ENCODE measurements around the gene PRRG2. TPM values are rescaled to one million over a fixed set of nuclear protein-coding genes. Genes with fewer than 3 reads are reported as not detected.
A peak's percentile ranks its signal among the peaks of the same experiment; 100 is the strongest.

The PRRG2 gene
- total and polyA plus RNA-seq, 2 of the 13 experiments (the other 11 are each of a cell fraction or from before 2014, with no cell fraction given): 0.66 to 0.82 TPM

DNA sequence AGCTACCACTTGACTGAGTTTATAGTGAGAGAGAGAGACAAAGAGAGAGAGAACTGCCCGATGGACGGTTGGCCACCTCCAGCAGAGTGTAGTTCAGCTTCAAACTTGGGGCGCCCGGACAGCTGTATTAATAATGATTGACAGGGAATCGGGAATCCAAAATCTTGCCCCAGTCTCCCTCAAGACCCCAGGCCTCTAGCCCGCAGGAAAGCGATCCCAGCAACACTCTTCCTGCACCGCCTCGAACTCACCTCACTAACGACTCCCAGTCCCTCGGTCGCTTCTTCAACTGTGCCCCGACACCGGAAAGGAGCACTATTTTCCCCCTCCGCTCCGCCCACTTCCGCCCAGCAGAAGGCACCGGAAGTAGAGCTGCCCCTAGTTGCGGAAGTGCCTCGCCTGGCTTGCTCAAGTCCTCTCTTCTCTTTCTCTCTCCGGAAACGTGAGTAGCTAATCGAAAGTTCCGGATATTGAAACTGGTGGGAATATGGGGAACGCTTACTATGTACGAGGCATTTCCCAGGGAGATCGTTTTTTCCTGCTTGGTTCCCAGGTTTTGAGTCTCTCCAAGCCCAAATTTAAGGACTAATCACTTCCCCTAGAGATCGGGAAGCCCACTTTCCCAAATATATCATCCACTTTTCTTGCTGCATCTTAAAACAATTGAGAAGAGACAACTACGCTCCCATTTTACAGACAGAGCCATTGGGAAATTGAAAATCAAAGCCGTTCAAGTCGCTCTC, 681 bp upstream of the PRRG2 start, which contains the start of gene NOSIP (continued):
- TF ChIP-seq HDAC2 (CRISPR knock-in tag; IDR thresholded peaks at IDR 0.05) (peak; percentile 84), TP53 (CRISPR knock-in tag; conservative IDR thresholded peaks at IDR 0.05) (peak; percentile 42; the same call in 1 of the 2 replicates), ZNF670 (CRISPR knock-in tag; IDR thresholded peaks at IDR 0.05; ENCODE audit: borderline replicate concordance) (peak; percentile 81; the same call in 1 of the 2 replicates), SATB2 (CRISPR knock-in tag; IDR thresholded peaks at IDR 0.05) (0 out of 2 replicates have a peak, but pooled peaks have one; percentile 50), TOPORS (CRISPR knock-in tag; IDR thresholded peaks at IDR 0.05) (no peak; the same call in none of the 2 replicates), ETV6 (CRISPR knock-in tag; conservative IDR thresholded peaks at IDR 0.05) (0 out of 2 replicates have a peak, but pooled peaks have one; percentile 48), HIVEP1 (CRISPR knock-in tag; IDR thresholded peaks at IDR 0.05) (no peak), PCBP2 (optimal IDR thresholded peaks at IDR 0.05; ENCODE audit: low read depth, low read length, poor library complexity, severe bottlenecking) (no peak), YY1 (IDR thresholded peaks at IDR 0.05; ENCODE audit: insufficient read depth, insufficient replicate concordance, low read depth, low read length) (peak; percentile 72), AKAP8 (CRISPR knock-in tag; IDR thresholded peaks at IDR 0.05) (no peak), RNF2 (conservative IDR thresholded peaks at IDR 0.05; ENCODE audit: low read depth) (no peak), KLF9 (CRISPR knock-in tag; IDR thresholded peaks at IDR 0.05; ENCODE audit: low read depth) (peak; percentile 73; the same call in 1 of the 2 replicates), MIXL1 (CRISPR knock-in tag; IDR thresholded peaks at IDR 0.05) (peak; percentile 93), KAT8 (CRISPR knock-in tag; IDR thresholded peaks at IDR 0.05) (peak; percentile 97)
- TF ChIP-seq, protein P1, sequence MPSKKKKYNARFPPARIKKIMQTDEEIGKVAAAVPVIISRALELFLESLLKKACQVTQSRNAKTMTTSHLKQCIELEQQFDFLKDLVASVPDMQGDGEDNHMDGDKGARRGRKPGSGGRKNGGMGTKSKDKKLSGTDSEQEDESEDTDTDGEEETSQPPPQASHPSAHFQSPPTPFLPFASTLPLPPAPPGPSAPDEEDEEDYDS (CRISPR knock-in tag; IDR thresholded peaks at IDR 0.05): peak; percentile 94
- TF ChIP-seq, protein P2, sequence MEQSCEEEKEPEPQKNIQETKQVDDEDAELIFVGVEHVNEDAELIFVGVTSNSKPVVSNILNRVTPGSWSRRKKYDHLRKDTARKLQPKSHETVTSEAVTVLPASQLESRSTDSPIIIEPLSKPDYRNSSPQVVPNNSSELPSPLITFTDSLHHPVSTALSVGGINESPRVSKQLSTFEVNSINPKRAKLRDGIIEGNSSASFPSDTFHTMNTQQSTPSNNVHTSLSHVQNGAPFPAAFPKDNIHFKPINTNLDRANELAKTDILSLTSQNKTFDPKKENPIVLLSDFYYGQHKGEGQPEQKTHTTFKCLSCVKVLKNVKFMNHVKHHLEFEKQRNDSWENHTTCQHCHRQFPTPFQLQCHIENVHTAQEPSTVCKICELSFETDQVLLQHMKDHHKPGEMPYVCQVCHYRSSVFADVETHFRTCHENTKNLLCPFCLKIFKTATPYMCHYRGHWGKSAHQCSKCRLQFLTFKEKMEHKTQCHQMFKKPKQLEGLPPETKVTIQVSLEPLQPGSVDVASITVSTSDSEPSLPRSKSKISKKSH (CRISPR knock-in tag; IDR thresholded peaks at IDR 0.05; ENCODE audit: borderline replicate concordance): no peak
- TF ChIP-seq, protein P3, sequence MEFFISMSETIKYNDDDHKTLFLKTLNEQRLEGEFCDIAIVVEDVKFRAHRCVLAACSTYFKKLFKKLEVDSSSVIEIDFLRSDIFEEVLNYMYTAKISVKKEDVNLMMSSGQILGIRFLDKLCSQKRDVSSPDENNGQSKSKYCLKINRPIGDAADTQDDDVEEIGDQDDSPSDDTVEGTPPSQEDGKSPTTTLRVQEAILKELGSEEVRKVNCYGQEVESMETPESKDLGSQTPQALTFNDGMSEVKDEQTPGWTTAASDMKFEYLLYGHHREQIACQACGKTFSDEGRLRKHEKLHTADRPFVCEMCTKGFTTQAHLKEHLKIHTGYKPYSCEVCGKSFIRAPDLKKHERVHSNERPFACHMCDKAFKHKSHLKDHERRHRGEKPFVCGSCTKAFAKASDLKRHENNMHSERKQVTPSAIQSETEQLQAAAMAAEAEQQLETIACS (CRISPR knock-in tag; IDR thresholded peaks at IDR 0.05): no peak
- TF ChIP-seq, protein P4, sequence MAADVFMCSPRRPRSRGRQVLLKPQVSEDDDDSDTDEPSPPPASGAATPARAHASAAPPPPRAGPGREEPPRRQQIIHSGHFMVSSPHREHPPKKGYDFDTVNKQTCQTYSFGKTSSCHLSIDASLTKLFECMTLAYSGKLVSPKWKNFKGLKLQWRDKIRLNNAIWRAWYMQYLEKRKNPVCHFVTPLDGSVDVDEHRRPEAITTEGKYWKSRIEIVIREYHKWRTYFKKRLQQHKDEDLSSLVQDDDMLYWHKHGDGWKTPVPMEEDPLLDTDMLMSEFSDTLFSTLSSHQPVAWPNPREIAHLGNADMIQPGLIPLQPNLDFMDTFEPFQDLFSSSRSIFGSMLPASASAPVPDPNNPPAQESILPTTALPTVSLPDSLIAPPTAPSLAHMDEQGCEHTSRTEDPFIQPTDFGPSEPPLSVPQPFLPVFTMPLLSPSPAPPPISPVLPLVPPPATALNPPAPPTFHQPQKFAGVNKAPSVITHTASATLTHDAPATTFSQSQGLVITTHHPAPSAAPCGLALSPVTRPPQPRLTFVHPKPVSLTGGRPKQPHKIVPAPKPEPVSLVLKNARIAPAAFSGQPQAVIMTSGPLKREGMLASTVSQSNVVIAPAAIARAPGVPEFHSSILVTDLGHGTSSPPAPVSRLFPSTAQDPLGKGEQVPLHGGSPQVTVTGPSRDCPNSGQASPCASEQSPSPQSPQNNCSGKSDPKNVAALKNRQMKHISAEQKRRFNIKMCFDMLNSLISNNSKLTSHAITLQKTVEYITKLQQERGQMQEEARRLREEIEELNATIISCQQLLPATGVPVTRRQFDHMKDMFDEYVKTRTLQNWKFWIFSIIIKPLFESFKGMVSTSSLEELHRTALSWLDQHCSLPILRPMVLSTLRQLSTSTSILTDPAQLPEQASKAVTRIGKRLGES (CRISPR knock-in tag; IDR thresholded peaks at IDR 0.05; ENCODE audit: borderline replicate concordance): no peak

All from HepG2 (cell line).